22Rv1 (cell line): ENCODE data around the gene DDI2.

Experiments used
- ZFX ChIP-seq: fragments of 450-650 bp; IDR thresholded peaks from 2 replicates; pipeline ENCODE4 v1.6.1; 2017; ENCODE audit warnings: antibody characterized with exemption, borderline replicate concordance
- TF ChIP-seq, protein P1 (sequence below): fragments of 450-650 bp; IDR thresholded peaks from 2 replicates; pipeline ENCODE4 v1.5.1; 2017; ENCODE audit warnings: mild to moderate bottlenecking

DNA sequence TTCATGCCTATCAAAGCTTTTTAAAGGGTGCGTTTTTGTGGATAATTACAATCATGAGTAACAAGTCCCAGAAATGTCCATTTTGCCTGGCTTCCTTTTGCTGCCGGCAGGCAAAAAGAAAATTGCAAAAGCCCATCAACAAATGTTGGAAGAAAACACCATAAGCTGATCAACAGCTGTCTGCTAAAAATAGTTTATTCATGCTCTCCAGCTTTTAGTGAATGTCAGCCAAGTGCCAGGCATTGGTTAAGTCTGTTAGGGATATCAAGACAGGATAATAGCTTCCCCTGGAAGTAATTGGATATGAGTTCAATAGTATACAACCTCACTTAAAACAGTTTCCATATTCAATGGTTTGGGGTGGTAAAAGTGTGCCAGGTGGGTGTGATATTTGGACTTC is 18.8 kb upstream of the DDI2 start:
- TF ChIP-seq, protein P1, sequence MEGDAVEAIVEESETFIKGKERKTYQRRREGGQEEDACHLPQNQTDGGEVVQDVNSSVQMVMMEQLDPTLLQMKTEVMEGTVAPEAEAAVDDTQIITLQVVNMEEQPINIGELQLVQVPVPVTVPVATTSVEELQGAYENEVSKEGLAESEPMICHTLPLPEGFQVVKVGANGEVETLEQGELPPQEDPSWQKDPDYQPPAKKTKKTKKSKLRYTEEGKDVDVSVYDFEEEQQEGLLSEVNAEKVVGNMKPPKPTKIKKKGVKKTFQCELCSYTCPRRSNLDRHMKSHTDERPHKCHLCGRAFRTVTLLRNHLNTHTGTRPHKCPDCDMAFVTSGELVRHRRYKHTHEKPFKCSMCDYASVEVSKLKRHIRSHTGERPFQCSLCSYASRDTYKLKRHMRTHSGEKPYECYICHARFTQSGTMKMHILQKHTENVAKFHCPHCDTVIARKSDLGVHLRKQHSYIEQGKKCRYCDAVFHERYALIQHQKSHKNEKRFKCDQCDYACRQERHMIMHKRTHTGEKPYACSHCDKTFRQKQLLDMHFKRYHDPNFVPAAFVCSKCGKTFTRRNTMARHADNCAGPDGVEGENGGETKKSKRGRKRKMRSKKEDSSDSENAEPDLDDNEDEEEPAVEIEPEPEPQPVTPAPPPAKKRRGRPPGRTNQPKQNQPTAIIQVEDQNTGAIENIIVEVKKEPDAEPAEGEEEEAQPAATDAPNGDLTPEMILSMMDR, result no peak
- TF ChIP-seq ZFX, result no peak
